NAMALWA (cell line): ENCODE results near the gene ADARB2.

ENCODE experiments used
- DNase-seq: peaks from one replicate; pipeline ENCODE4 v3.0.0-alpha.2; 2015; ENCODE audit warnings: low spot score

The ADARB2 gene

GRCh38 chr10:1187151-1187854, 550.0 kb downstream of the ADARB2 start:
- DNase-seq, result no peak

- DNase-seq, result no peak
These were observed 550.7 kb downstream of the ADARB2 start for GRCh38 chr10:1186683-1186990.

- DNase-seq, result no peak
These were observed 551.2 kb downstream of the ADARB2 start for GRCh38 chr10:1185911-1186682.

GRCh38 chr10:1184541-1185430, 552.5 kb downstream of the ADARB2 start:
- DNase-seq, result no peak

- DNase-seq, result no peak
These were observed 553.6 kb downstream of the ADARB2 start for GRCh38 chr10:1183701-1184100.

GRCh38 chr10:1183033-1183396, 554.3 kb downstream of the ADARB2 start:
- no peak for DNase-seq

GRCh38 chr10:1182280-1183032, 554.9 kb downstream of the ADARB2 start:
- DNase-seq, result no peak

- no peak for DNase-seq
These were observed 556.5 kb downstream of the ADARB2 start for GRCh38 chr10:1180836-1181235.

- DNase-seq, result no peak
These were observed 557.1 kb downstream of the ADARB2 start for GRCh38 chr10:1180071-1180730.

- no peak for DNase-seq
These were observed 557.8 kb downstream of the ADARB2 start for GRCh38 chr10:1179346-1180070.

- DNase-seq, result no peak
These were observed 558.8 kb downstream of the ADARB2 start for GRCh38 chr10:1178506-1178905.

- DNase-seq, result no peak
These were observed 559.4 kb downstream of the ADARB2 start for GRCh38 chr10:1177936-1178335.

- no peak for DNase-seq
These were observed 561.3 kb downstream of the ADARB2 start for GRCh38 chr10:1175956-1176565.

- no peak for DNase-seq
These were observed 563.3 kb downstream of the ADARB2 start for GRCh38 chr10:1174022-1174421.

- no peak for DNase-seq
These were observed 564.2 kb downstream of the ADARB2 start for GRCh38 chr10:1173091-1173490.

- DNase-seq, result no peak
These were observed 564.9 kb downstream of the ADARB2 start for GRCh38 chr10:1172256-1172984.

- DNase-seq, result no peak
These were observed 565.7 kb downstream of the ADARB2 start for GRCh38 chr10:1171586-1171985.

GRCh38 chr10:1171182-1171581, 566.1 kb downstream of the ADARB2 start:
- DNase-seq, result no peak

GRCh38 chr10:1170867-1171180, 566.5 kb downstream of the ADARB2 start:
- DNase-seq, result no peak
